Measurements from ENCODE around the gene BOK. TPM values are rescaled to one million over a fixed set of nuclear protein-coding genes. Genes with fewer than 3 reads are reported as not detected.
"Not testable (repeated sequence)": the region's sequence is repeated elsewhere in the genome, so short reads cannot be mapped to it uniquely, and the experiment has no call there.

The BOK gene
- total and polyA plus RNA-seq, 2 donors (not counting 1 experiment from before 2014, with no cell fraction given): 21.2 to 42.4 TPM

DNA sequence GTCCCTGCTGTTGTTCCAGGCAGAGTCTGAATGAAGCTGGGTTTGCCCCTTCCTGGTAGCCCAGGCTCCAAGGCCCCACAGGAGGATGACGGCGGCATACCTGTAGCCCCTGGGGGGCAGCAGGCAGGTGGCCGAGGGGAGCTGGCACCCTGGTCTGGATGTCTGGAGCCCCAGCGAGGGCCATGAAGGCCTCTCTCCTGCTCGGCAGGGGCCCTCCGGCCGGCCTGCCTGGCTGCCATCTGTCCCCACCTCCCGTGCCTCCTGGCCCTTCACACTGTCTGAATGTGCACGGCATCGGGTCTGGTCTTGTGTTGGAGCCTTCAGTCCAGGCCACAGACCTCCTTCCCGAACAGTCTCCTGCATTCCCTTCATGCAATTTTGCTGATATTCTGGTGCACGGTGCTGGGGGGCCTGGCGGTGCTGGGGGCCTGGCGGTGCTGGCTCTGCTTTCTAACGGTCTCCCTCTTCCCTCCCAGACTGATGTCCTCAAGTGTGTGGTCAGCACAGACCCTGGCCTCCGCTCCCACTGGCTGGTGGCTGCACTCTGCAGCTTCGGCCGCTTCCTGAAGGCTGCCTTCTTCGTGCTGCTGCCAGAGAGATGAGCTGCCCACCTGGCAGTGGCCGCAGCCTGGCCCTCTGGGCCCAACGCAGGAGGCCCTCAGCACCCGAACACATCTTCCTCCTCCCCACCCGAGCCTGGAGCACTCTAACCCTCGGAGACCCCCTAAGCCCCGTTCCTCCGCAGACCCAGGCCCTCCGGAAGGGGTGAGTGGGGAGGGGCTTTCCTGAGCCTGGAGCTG, 13.5 kb downstream of the BOK start:
- Histone ChIP-seq H3K4me3 (replicated peaks in 1 of 4; ENCODE audit: control extremely low read depth in 1 of 4, insufficient read depth in 1 of 4, low read depth in 3 of 4, low read length in 4 of 4) (no peak overlapping the region), H4K20me1 (ENCODE audit: control insufficient read depth, extremely low read depth, insufficient read depth, low read length) (no peaks in the 10 kb centered on the region), H3K9me3 (ENCODE audit: control insufficient read depth, insufficient read depth, low read depth, low read length) (no peaks in the 10 kb centered on the region), H3K9ac (ENCODE audit: insufficient read depth, low read length) (no peak overlapping the region), H3K4me1 (ENCODE audit: control insufficient read depth, extremely low read depth, insufficient read depth, low read length) (no peaks in the 10 kb centered on the region), H2AFZ (ENCODE audit: low read length) (no peak overlapping the region), H3K36me3 (ENCODE audit: control insufficient read depth, insufficient read depth, low read length) (peaks cover 14% of the 10 kb centered on the region), H3K4me2 (ENCODE audit: extremely low read depth, insufficient read depth, low read length) (no peak overlapping the region), H3K27me3 (ENCODE audit: control insufficient read depth, insufficient read depth, low read length) (no peaks in the 10 kb centered on the region), H3K27ac (ENCODE audit: insufficient read depth, low read length) (no peak overlapping the region), H3K79me2 (ENCODE audit: control insufficient read depth, insufficient read depth, low read length) (no peaks in the 10 kb centered on the region)
- TF ChIP-seq EZH2 (IDR thresholded peaks at IDR 0.05; ENCODE audit: low read length, missing control alignments): no peak
- TF ChIP-seq CTCF (conservative IDR thresholded peaks at IDR 0.05 in 1 of 2, IDR thresholded peaks at IDR 0.05 in 1 of 2; ENCODE audit: low read depth in 1 of 2, low read length in 2 of 2): no peak
- DNase-seq (ENCODE audit: low read depth in 2 of 2): no peak

GRCh38 chr2:241572915-241573651, 14.5 kb downstream of the BOK start:
- not testable (repeated sequence) for H3K9ac ChIP-seq (ENCODE audit: insufficient read depth, low read length); H3K79me2 ChIP-seq (ENCODE audit: control insufficient read depth, insufficient read depth, low read length); H2AFZ ChIP-seq (ENCODE audit: low read length); H3K4me3 ChIP-seq (replicated peaks in 1 of 4; ENCODE audit: control extremely low read depth in 1 of 4, insufficient read depth in 1 of 4, low read depth in 3 of 4, low read length in 4 of 4); H3K4me2 ChIP-seq (ENCODE audit: extremely low read depth, insufficient read depth, low read length); H3K9me3 ChIP-seq (ENCODE audit: control insufficient read depth, insufficient read depth, low read depth, low read length); H4K20me1 ChIP-seq (ENCODE audit: control insufficient read depth, extremely low read depth, insufficient read depth, low read length); H3K27ac ChIP-seq (ENCODE audit: insufficient read depth, low read length); H3K27me3 ChIP-seq (ENCODE audit: control insufficient read depth, insufficient read depth, low read length); DNase-seq (ENCODE audit: low read depth in 2 of 2); H3K4me1 ChIP-seq (ENCODE audit: control insufficient read depth, extremely low read depth, insufficient read depth, low read length)
- H3K36me3 ChIP-seq (ENCODE audit: control insufficient read depth, insufficient read depth, low read length): peaks cover 11% of the 10 kb centered on the region

DNA sequence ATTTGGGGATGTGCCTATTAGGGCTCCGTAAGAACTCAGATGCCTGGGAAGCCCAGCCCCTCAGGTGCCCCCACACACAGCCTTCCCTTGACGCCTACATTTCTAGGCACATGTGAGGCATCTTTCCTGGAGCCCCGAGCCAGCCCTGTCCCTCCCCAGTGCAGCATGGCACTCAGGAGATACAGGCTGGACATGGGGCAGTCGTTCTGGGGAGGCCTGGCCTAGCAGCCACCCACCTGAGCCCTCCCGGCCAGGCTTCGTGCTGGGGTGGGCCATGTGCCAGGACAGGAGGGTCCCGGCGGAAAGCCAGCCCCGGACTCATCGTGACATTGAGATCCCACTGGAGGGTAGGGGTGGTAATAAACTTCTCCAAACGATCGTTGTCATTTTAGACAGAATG, 15.2 kb downstream of the BOK start:
- Histone ChIP-seq H2AFZ (ENCODE audit: low read length) (no peak overlapping the region), H4K20me1 (ENCODE audit: control insufficient read depth, extremely low read depth, insufficient read depth, low read length) (no peaks in the 10 kb centered on the region), H3K4me1 (ENCODE audit: control insufficient read depth, extremely low read depth, insufficient read depth, low read length) (no peaks in the 10 kb centered on the region), H3K27ac (ENCODE audit: insufficient read depth, low read length) (no peak overlapping the region), H3K79me2 (ENCODE audit: control insufficient read depth, insufficient read depth, low read length) (no peaks in the 10 kb centered on the region), H3K27me3 (ENCODE audit: control insufficient read depth, insufficient read depth, low read length) (no peaks in the 10 kb centered on the region), H3K9me3 (ENCODE audit: control insufficient read depth, insufficient read depth, low read depth, low read length) (no peaks in the 10 kb centered on the region), H3K36me3 (ENCODE audit: control insufficient read depth, insufficient read depth, low read length) (peaks cover 11% of the 10 kb centered on the region), H3K4me3 (replicated peaks in 1 of 4; ENCODE audit: control extremely low read depth in 1 of 4, insufficient read depth in 1 of 4, low read depth in 3 of 4, low read length in 4 of 4) (no peak overlapping the region), H3K9ac (ENCODE audit: insufficient read depth, low read length) (no peak overlapping the region), H3K4me2 (ENCODE audit: extremely low read depth, insufficient read depth, low read length) (no peak overlapping the region)
- no peak for TF ChIP-seq EZH2 (IDR thresholded peaks at IDR 0.05; ENCODE audit: low read length, missing control alignments)
- no peak for TF ChIP-seq CTCF (conservative IDR thresholded peaks at IDR 0.05 in 1 of 2, IDR thresholded peaks at IDR 0.05 in 1 of 2; ENCODE audit: low read depth in 1 of 2, low read length in 2 of 2)
- no peak for DNase-seq (ENCODE audit: low read depth in 2 of 2)

All from fibroblast of lung (primary cell).